H1 (cell line): Measurements from ENCODE around the gene SYK. TPM values are rescaled to one million over a fixed set of nuclear protein-coding genes. Genes with fewer than 3 reads are reported as not detected.

Experiments
- CTCF ChIA-PET: fragments of 300-600 bp; sonication (Branson Sonifier 250); formaldehyde crosslinking; loops from one replicate; lab custom pipeline; 2021; ENCODE audit not compliant: partially characterized antibody; lab: Charles Lee
- POLR2A ChIA-PET: fragments of 300-600 bp; sonication (Branson Sonifier 250); formaldehyde crosslinking; loops from one replicate; lab custom pipeline; 2021; ENCODE audit warnings: inconsistent platforms; ENCODE audit not compliant: partially characterized antibody; lab: Charles Lee
- DNase-seq, 2 experiments: peaks; one replicate each; pipeline versions ENCODE4 v3.0.0 to v3.0.0-alpha.2; 2010 to 2022; ENCODE audit warnings: low spot score in 2 of 2, low read depth in 1 of 2, mixed read lengths in 1 of 2
- FAIRE-seq: peaks from 2 replicates; lab custom pipeline; 2011; peaks lifted over from hg19 to GRCh38; lab: Jason Lieb, UNC
- H2AFZ ChIP-seq: 2 replicates; pipeline ENCODE4 v1.8.1; 2012; ENCODE audit warnings: low read length, inconsistent platforms
- H2AK5ac ChIP-seq: 2 replicates; pipeline ENCODE4 v1.6.1; 2013; ENCODE audit warnings: low read depth, low read length
- H2BK120ac ChIP-seq: replicated peaks from 2 replicates; pipeline ENCODE3; 2013; ENCODE audit warnings: low read depth, low read length, inconsistent platforms
- H2BK12ac ChIP-seq: 2 replicates; pipeline ENCODE4 v1.6.1; 2013; ENCODE audit warnings: low read depth, low read length
- H2BK15ac ChIP-seq: 2 replicates; pipeline ENCODE4 v1.6.1; 2013; ENCODE audit warnings: low read length
- H2BK20ac ChIP-seq: 2 replicates; pipeline ENCODE4 v1.6.1; 2013; ENCODE audit warnings: low read length
- H2BK5ac ChIP-seq: 2 replicates; pipeline ENCODE4 v1.6.1; 2013; ENCODE audit warnings: low read depth, low read length
- H3K14ac ChIP-seq: 2 replicates; pipeline ENCODE4 v1.6.1; 2013; ENCODE audit warnings: inconsistent platforms; ENCODE audit not compliant: insufficient read length
- H3K18ac ChIP-seq: 2 replicates; pipeline ENCODE4 v1.6.1; 2013; ENCODE audit warnings: low read length; ENCODE audit errors: extremely low read depth
- H3K23ac ChIP-seq: 2 replicates; pipeline ENCODE4 v1.6.1; 2013; ENCODE audit warnings: inconsistent platforms; ENCODE audit not compliant: insufficient read length
- H3K23me2 ChIP-seq: 2 replicates; pipeline ENCODE4 v1.6.1; 2013; ENCODE audit warnings: low read depth, low read length
- H3K27ac ChIP-seq: 2 replicates; pipeline ENCODE4 v1.6.1; 2011; ENCODE audit warnings: low read depth, low read length, inconsistent platforms
- H3K27me3 ChIP-seq, 4 experiments: replicated peaks in 1 of 4; 1 replicate in 1 of 4; 2 replicates in 3 of 4; pipeline versions ENCODE4 v1.6.1 to v1.8.1; 2011 to 2013; ENCODE audit warnings: low read length in 3 of 4, mild to moderate bottlenecking in 3 of 4, inconsistent platforms in 2 of 4, mixed read lengths in 2 of 4, moderate library complexity in 1 of 4; ENCODE audit not compliant: control insufficient read depth in 3 of 4, insufficient read depth in 3 of 4; ENCODE audit errors: extremely low read depth in 1 of 4
- H3K36me3 ChIP-seq, 4 experiments: 2 replicates each; pipeline versions ENCODE4 v1.6.1 to v1.8.1; 2011 to 2013; ENCODE audit warnings: mild to moderate bottlenecking in 4 of 4, low read length in 3 of 4, moderate library complexity in 2 of 4, control low read depth in 1 of 4, inconsistent platforms in 1 of 4; ENCODE audit not compliant: insufficient read depth in 4 of 4, control insufficient read depth in 2 of 4
- H3K4ac ChIP-seq: replicated peaks from 2 replicates; pipeline ENCODE3; 2013; ENCODE audit warnings: low read length, low read depth, mixed read lengths, inconsistent platforms; ENCODE audit not compliant: insufficient read length
- H3K4me1 ChIP-seq, 4 experiments: replicated peaks in 1 of 4; 1 replicate in 1 of 4; 2 replicates in 3 of 4; pipeline versions ENCODE4 v1.6.1 to v1.8.1; 2011 to 2013; ENCODE audit warnings: low read length in 3 of 4, inconsistent platforms in 2 of 4, mixed read lengths in 1 of 4; ENCODE audit not compliant: insufficient read depth in 4 of 4, control insufficient read depth in 3 of 4
- H3K4me2 ChIP-seq, 2 experiments: 2 replicates each; pipeline versions ENCODE4 v1.6.1 to v1.8.1; 2011 to 2013; ENCODE audit warnings: low read depth in 2 of 2, low read length in 2 of 2, control low read depth in 1 of 2, inconsistent platforms in 1 of 2, mild to moderate bottlenecking in 1 of 2; ENCODE audit not compliant: insufficient read depth in 1 of 2
- H3K4me3 ChIP-seq, 4 experiments: fragments of 200-600, 300-600 bp in 1 of 4; sonication (generic), shearing (Covaris generic), sonication (Bioruptor Twin) in 1 of 4; 2 replicates each; pipeline versions ENCODE4 v1.5.1 to v1.8.1; 2011 to 2016; ENCODE audit warnings: low read length in 4 of 4, low read depth in 3 of 4, control low read depth in 2 of 4, inconsistent platforms in 2 of 4, mild to moderate bottlenecking in 2 of 4, mixed read lengths in 1 of 4, moderate library complexity in 1 of 4; ENCODE audit not compliant: insufficient read depth in 2 of 4; ENCODE audit errors: extremely low read depth in 1 of 4
- H3K56ac ChIP-seq: replicated peaks from 2 replicates; pipeline ENCODE3; 2013; ENCODE audit warnings: low read depth, mild to moderate bottlenecking, mixed read lengths, low read length, inconsistent platforms; ENCODE audit not compliant: insufficient read length
- H3K79me1 ChIP-seq: 2 replicates; pipeline ENCODE4 v1.6.1; 2013; ENCODE audit warnings: low read depth, low read length, control low read depth
- H3K79me2 ChIP-seq, 2 experiments: 2 replicates each; pipeline versions ENCODE4 v1.6.1 to v1.8.1; 2012 to 2013; ENCODE audit warnings: low read length in 2 of 2, mild to moderate bottlenecking in 2 of 2, inconsistent platforms in 1 of 2; ENCODE audit not compliant: insufficient read depth in 2 of 2, control insufficient read depth in 1 of 2
- H3K9ac ChIP-seq, 4 experiments: replicated peaks in 1 of 4; 1 replicate in 1 of 4; 2 replicates in 3 of 4; pipeline versions ENCODE4 v1.6.1 to v1.8.1; 2011 to 2013; ENCODE audit warnings: low read depth in 3 of 4, low read length in 3 of 4, control low read depth in 2 of 4, mild to moderate bottlenecking in 2 of 4, moderate library complexity in 2 of 4, inconsistent platforms in 1 of 4; ENCODE audit errors: extremely low read depth in 1 of 4
- H3K9me3 ChIP-seq, 2 experiments: 2 replicates each; pipeline versions ENCODE4 v1.6.1 to v1.8.1; 2012 to 2013; ENCODE audit warnings: mild to moderate bottlenecking in 2 of 2, moderate library complexity in 2 of 2, control low read depth in 1 of 2, inconsistent platforms in 1 of 2, low read depth in 1 of 2, low read length in 1 of 2, mixed read lengths in 1 of 2; ENCODE audit not compliant: insufficient read depth in 2 of 2
- H4K20me1 ChIP-seq, 2 experiments: replicated peaks in 1 of 2; 2 replicates each; pipeline versions ENCODE3 to v1.8.1; 2011 to 2013; ENCODE audit warnings: inconsistent platforms in 2 of 2, low read length in 2 of 2, mild to moderate bottlenecking in 1 of 2; ENCODE audit not compliant: insufficient read depth in 2 of 2, control insufficient read depth in 1 of 2
- H4K5ac ChIP-seq: 2 replicates; pipeline ENCODE4 v1.6.1; 2013; ENCODE audit warnings: low read length, low read depth, mixed read lengths, inconsistent platforms; ENCODE audit not compliant: insufficient read length
- H4K8ac ChIP-seq: 2 replicates; pipeline ENCODE4 v1.8.0; 2013; ENCODE audit warnings: mild to moderate bottlenecking, moderate library complexity, low read length, inconsistent platforms; ENCODE audit not compliant: insufficient read depth; ENCODE audit errors: extremely low read depth
- H4K91ac ChIP-seq: replicated peaks from 2 replicates; pipeline ENCODE3; 2013; ENCODE audit warnings: low read length, mixed read lengths, inconsistent platforms; ENCODE audit not compliant: insufficient read length
- CBX8 ChIP-seq: fragments of 300-800, 300-1000 bp; sonication (generic); IDR thresholded peaks from 2 replicates; pipeline ENCODE4 v1.7.1; 2016; ENCODE audit warnings: low read depth, low read length, borderline replicate concordance
- CTBP2 ChIP-seq: IDR thresholded peaks from 2 replicates; pipeline ENCODE4 v1.7.0; 2011; ENCODE audit warnings: borderline replicate concordance, mild to moderate bottlenecking, moderate library complexity, mixed read lengths, low read length; ENCODE audit not compliant: insufficient read depth, insufficient read length
- KDM1A ChIP-seq: fragments of 200-600, 300-600 bp; sonication (generic); IDR thresholded peaks from 2 replicates; pipeline ENCODE4 v1.7.1; 2016; ENCODE audit warnings: mild to moderate bottlenecking, low read length, borderline replicate concordance
- MAX ChIP-seq: IDR thresholded peaks from 2 replicates; pipeline ENCODE4 v1.6.1; 2012; ENCODE audit warnings: inconsistent platforms
- POLR2AphosphoS5 ChIP-seq: IDR thresholded peaks from 2 replicates; pipeline ENCODE4 v1.6.1; 2011; ENCODE audit warnings: low read depth, low read length
- POU5F1 ChIP-seq: IDR thresholded peaks from 2 replicates; pipeline ENCODE4 v1.6.1; 2011; ENCODE audit warnings: low read depth, mild to moderate bottlenecking, low read length, moderate library complexity
- RFX5 ChIP-seq: IDR thresholded peaks from 2 replicates; pipeline ENCODE4 v1.6.1; 2011; ENCODE audit warnings: low read depth, low read length, improper control_type of control experiment, borderline replicate concordance
- SIRT6 ChIP-seq: IDR thresholded peaks from one replicate; pipeline ENCODE4 v1.7.1; 2012; ENCODE audit warnings: low read length, inconsistent platforms
- SIX5 ChIP-seq: IDR thresholded peaks from 2 replicates; pipeline ENCODE4 v1.6.1; 2011; ENCODE audit warnings: mild to moderate bottlenecking, low read depth, low read length
- SP1 ChIP-seq: IDR thresholded peaks from 2 replicates; pipeline ENCODE4 v1.6.1; 2011; ENCODE audit warnings: low read depth, low read length
- WGBS, 2 experiments: shearing (Covaris generic) in 1 of 2; methylation state at CpG; one replicate each; pipeline versions ENCODE4 v1.1.6 to v1.1.7; 2013 to 2015; ENCODE audit warnings: low lambda C conversion rate in 2 of 2, mixed read lengths in 2 of 2, inconsistent platforms in 1 of 2, low coverage in 1 of 2, missing lambda C conversion rate in 1 of 2; ENCODE audit not compliant: insufficient replicate concordance in 2 of 2, insufficient coverage in 1 of 2, insufficient read length in 1 of 2; ENCODE audit errors: extremely low coverage in 1 of 2, missing lambda C conversion rate in 1 of 2; 5-methylcytosine and 5-hydroxymethylcytosine counted together
- polyA plus RNA-seq, 7 experiments: library from polyadenylated mRNA; depleted of rRNA in 3 of 7; stranded (reverse) in 5 of 7; unstranded in 2 of 7; fragments of >200 nt in 5 of 7; fragments of 200-250 nt in 2 of 7; gene quantifications; 1 replicate in 5 of 7; 2 replicates in 1 of 7; 4 replicates in 1 of 7; pipeline versions ENCODE4 v1.2.1 to v1.2.3, GENCODE V29; 2011 to 2013; ENCODE audit warnings: missing spikeins in 2 of 7, mixed read lengths in 2 of 7
- total RNA-seq: library from RNA; stranded (reverse); fragmentation: NEBNext Ultra II Directional; extraction: Animal tissue kit (Norgen Biotek cat#: 25700); gene quantifications from 2 replicates; pipeline ENCODE4 v1.2.1, GENCODE V29; 2021

The SYK gene
- total and polyA plus RNA-seq, 2 of the 8 experiments (the other 6 are each of a cell fraction or from before 2014, with no cell fraction given) = 1.5 to 4.4 TPM

- H3K23me2 ChIP-seq = peaks cover 8% of the 10 kb centered on the region; the same call in 1 of the 2 replicates
- no peak overlapping the region for H2AK5ac ChIP-seq
- H2AFZ ChIP-seq = peak overlapping the region; percentile 70; the same call in 1 of the 2 replicates
- no peaks in the 10 kb centered on the region for H3K79me2 ChIP-seq
- no peak overlapping the region for H2BK15ac ChIP-seq
- peaks cover 0 to 3% (median under 1%) of the 10 kb centered on the region in 4 experiments; a peak in 2 of 7 replicates for H3K4me1 ChIP-seq
- ChIA-PET CTCF (no interaction called here), POLR2A (interaction anchor here (0.7 kb wide), 1 partner anchor 19 kb away, joined by 4 read pairs; no protein-coding TSS in a partner anchor)
- H2BK12ac ChIP-seq = no peak overlapping the region
- peak overlapping the region; percentile 62 to 78 (median 66); a peak in 7 of 8 replicates for H3K4me3 ChIP-seq
- no peaks in the 10 kb centered on the region for H3K36me3 ChIP-seq
- H3K9ac ChIP-seq = peak overlapping the region in 1 of 4 experiments; percentile 26; a peak in 1 of 7 replicates
- H3K4ac ChIP-seq = no peak overlapping the region
- H4K8ac ChIP-seq = no peak overlapping the region
- H2BK120ac ChIP-seq = no peak overlapping the region
- no peaks in the 10 kb centered on the region for H3K79me1 ChIP-seq
- H3K9me3 ChIP-seq = no peaks in the 10 kb centered on the region
- H4K20me1 ChIP-seq = no peaks in the 10 kb centered on the region
- DNase-seq = no peak
- H2BK5ac ChIP-seq = no peak overlapping the region
- no peak overlapping the region for H4K5ac ChIP-seq
- TF ChIP-seq SIRT6 (no peak), RFX5 (no peak), KDM1A (no peak), POU5F1 (no peak), SP1 (no peak), CTBP2 (no peak), CBX8 (no peak), MAX (no peak), SIX5 (no peak), POLR2AphosphoS5 (no peak)
- FAIRE-seq = no peak
- H3K27me3 ChIP-seq = peaks cover 0 to 18% (median 11%) of the 10 kb centered on the region in 4 experiments; a peak in 6 of 7 replicates
- H3K23ac ChIP-seq = no peak overlapping the region
- no peak overlapping the region; the same call in 1 of the 2 replicates for H2BK20ac ChIP-seq
- peak overlapping the region; percentile 58 to 75 for H3K4me2 ChIP-seq
- whole genome bisulfite sequencing, 2 experiments = 54% methylated on average over 1 of the region's 3 CpGs; no CpG with 5 or more reads in 1 of the 2 experiments
- H3K18ac ChIP-seq = no peak overlapping the region
- no peak overlapping the region for H4K91ac ChIP-seq
- no peak overlapping the region for H3K14ac ChIP-seq
- no peak overlapping the region for H3K27ac ChIP-seq
- no peak overlapping the region for H3K56ac ChIP-seq
These were observed 867 bp downstream of the SYK start for GRCh38 chr9:90802386-90802985.
